ENCODE results near the gene CAMK2B. TPM values are rescaled to one million over a fixed set of nuclear protein-coding genes. Genes with fewer than 3 reads are reported as not detected.

CAMK2B gene
- total RNA-seq, 1 donor from 2014 or later: 0.23 TPM

GRCh38 chr7:44288811-44289340, 36.5 kb downstream of the CAMK2B start:
- TF ChIP-seq CTCF (IDR thresholded peaks at IDR 0.05; ENCODE audit: unreplicated experiment): no peak
- Mint-ChIP-seq H3K4me3 (ENCODE audit: unreplicated experiment) (no peak overlapping the region), H3K36me3 (ENCODE audit: low read depth, unreplicated experiment) (no peaks in the 10 kb centered on the region), H3K4me1 (ENCODE audit: unreplicated experiment) (peaks cover 6% of the 10 kb centered on the region), H3K27ac (ENCODE audit: unreplicated experiment) (no peak overlapping the region), H3K27me3 (ENCODE audit: unreplicated experiment) (peaks cover 7% of the 10 kb centered on the region), H3K9me3 (ENCODE audit: unreplicated experiment) (no peaks in the 10 kb centered on the region)
- no peak for DNase-seq (ENCODE audit: low spot score)

- DNase-seq (ENCODE audit: low spot score): no peak
- Mint-ChIP-seq H3K36me3 (ENCODE audit: low read depth, unreplicated experiment) (no peaks in the 10 kb centered on the region), H3K27ac (ENCODE audit: unreplicated experiment) (no peak overlapping the region), H3K27me3 (ENCODE audit: unreplicated experiment) (peaks cover 5% of the 10 kb centered on the region), H3K4me3 (ENCODE audit: unreplicated experiment) (no peak overlapping the region), H3K4me1 (ENCODE audit: unreplicated experiment) (peaks cover 6% of the 10 kb centered on the region), H3K9me3 (ENCODE audit: unreplicated experiment) (no peaks in the 10 kb centered on the region)
- no peak for TF ChIP-seq CTCF (IDR thresholded peaks at IDR 0.05; ENCODE audit: unreplicated experiment)
Measured at GRCh38 chr7:44288381-44288685, 37.1 kb downstream of the CAMK2B start.

DNA sequence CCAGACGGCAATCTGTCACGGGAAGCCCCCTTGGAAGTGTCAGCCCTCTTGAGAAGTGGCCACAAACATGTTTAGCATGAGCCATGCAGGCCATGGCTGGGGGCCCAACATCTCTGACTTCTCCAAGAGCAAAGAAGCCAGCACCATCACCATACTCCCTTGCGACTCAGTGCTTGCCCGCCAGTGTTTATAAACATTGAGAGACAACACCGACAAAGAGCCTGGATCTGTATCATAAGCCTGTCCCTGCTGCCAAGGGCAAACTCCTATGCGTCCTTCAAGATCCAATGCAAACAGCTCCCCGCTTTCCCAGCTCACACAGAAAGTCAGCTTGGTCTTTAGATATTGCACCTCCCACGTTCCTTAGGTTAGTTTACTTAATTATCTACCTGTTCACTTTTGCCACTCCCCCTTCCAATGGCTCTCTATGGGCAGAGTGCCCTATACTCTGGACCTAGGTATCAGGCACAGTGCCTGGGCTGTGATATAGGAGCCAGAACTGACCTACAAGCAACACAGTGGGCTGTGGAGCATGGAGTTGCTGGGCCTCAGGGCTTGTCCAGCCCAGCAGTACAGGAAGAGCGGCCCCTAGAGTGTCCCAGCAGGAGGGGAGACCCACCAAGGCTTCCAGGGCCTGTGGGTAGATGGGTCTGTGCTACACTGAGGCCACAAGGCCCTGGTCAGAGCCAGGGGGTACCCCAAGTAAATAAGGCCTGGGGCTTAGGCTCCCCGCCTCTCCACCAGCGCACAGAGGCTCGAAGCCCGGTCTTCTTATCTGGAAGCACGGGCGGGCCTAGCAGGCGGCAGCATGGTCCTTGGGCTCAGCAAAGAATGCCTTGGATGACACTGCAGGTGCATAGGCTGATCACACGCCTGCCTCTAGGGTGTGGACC, 37.7 kb downstream of the CAMK2B start:
- no peak overlapping the region for H3K4me3 Mint-ChIP-seq (ENCODE audit: unreplicated experiment)
- peaks cover 6% of the 10 kb centered on the region for H3K4me1 Mint-ChIP-seq (ENCODE audit: unreplicated experiment)
- TF ChIP-seq CTCF (IDR thresholded peaks at IDR 0.05; ENCODE audit: unreplicated experiment): no peak
- peaks cover 2% of the 10 kb centered on the region for H3K27me3 Mint-ChIP-seq (ENCODE audit: unreplicated experiment)
- no peak overlapping the region for H3K27ac Mint-ChIP-seq (ENCODE audit: unreplicated experiment)
- H3K9me3 Mint-ChIP-seq (ENCODE audit: unreplicated experiment): no peaks in the 10 kb centered on the region
- no peaks in the 10 kb centered on the region for H3K36me3 Mint-ChIP-seq (ENCODE audit: low read depth, unreplicated experiment)
- no peak for DNase-seq (ENCODE audit: low spot score)

- Mint-ChIP-seq H3K4me3 (ENCODE audit: unreplicated experiment) (no peak overlapping the region), H3K27me3 (ENCODE audit: unreplicated experiment) (peaks cover 2% of the 10 kb centered on the region), H3K9me3 (ENCODE audit: unreplicated experiment) (no peaks in the 10 kb centered on the region), H3K4me1 (ENCODE audit: unreplicated experiment) (peaks cover 6% of the 10 kb centered on the region), H3K27ac (ENCODE audit: unreplicated experiment) (no peak overlapping the region), H3K36me3 (ENCODE audit: low read depth, unreplicated experiment) (no peaks in the 10 kb centered on the region)
- TF ChIP-seq CTCF (IDR thresholded peaks at IDR 0.05; ENCODE audit: unreplicated experiment): no peak
- DNase-seq (ENCODE audit: low spot score): no peak
Measured at GRCh38 chr7:44286618-44287487, 38.5 kb downstream of the CAMK2B start.
